HL-60/S4 treated with retinoic acid at 250 ng/mL for 4 days and 3 days (cell line): Measurements from ENCODE around the gene PYGO2.
"Not testable (repeated sequence)": the region's sequence is repeated elsewhere in the genome, so short reads cannot be mapped to it uniquely, and the experiment has no call there.

Experiments used
- in situ Hi-C: fragments of 300-500 bp; cut with MboI; formaldehyde crosslinking; loops from 2 replicates; pipeline ENCODE4 v1.7.0; 2022; ENCODE audit warnings: low sequenced_read_pairs

PYGO2 gene

GRCh38 chr1:155000411-155000725 is 38.8 kb upstream of the PYGO2 start:
- in situ Hi-C loops, result no loop called here

- in situ Hi-C loops, result no loop called here
These were observed 38.2 kb upstream of the PYGO2 start for GRCh38 chr1:154999571-155000410.

- in situ Hi-C loops, result no loop called here
These were observed 37.4 kb upstream of the PYGO2 start for GRCh38 chr1:154998818-154999570.

GRCh38 chr1:154998201-154998780 is 36.7 kb upstream of the PYGO2 start:
- in situ Hi-C loops, result no loop called here

GRCh38 chr1:154996966-154997701 is 35.6 kb upstream of the PYGO2 start:
- in situ Hi-C loops, result no loop called here

- in situ Hi-C loops, result not testable (repeated sequence)
These were observed 33.9 kb upstream of the PYGO2 start for GRCh38 chr1:154995301-154995983.

- in situ Hi-C loops, result no loop called here
These were observed 33.0 kb upstream of the PYGO2 start for GRCh38 chr1:154994591-154994990.

GRCh38 chr1:154994269-154994587 is 32.6 kb upstream of the PYGO2 start:
- in situ Hi-C loops, result no loop called here

GRCh38 chr1:154993572-154994268 is 32.1 kb upstream of the PYGO2 start, which contains the start of gene LENEP:
Gene LENEP, plus strand, starts transcription at chr1:154993586. Its CDS starts 22 bp downstream, at chr1:154993608.
- in situ Hi-C loops, result no loop called here

- in situ Hi-C loops, result no loop called here
These were observed 31.4 kb upstream of the PYGO2 start for GRCh38 chr1:154992721-154993571.

GRCh38 chr1:154990276-154990675 is 28.7 kb upstream of the PYGO2 start:
- in situ Hi-C loops, result no loop called here

- in situ Hi-C loops, result no loop called here
These were observed 27.7 kb upstream of the PYGO2 start for GRCh38 chr1:154989195-154989860.

GRCh38 chr1:154988058-154988954 is 26.7 kb upstream of the PYGO2 start:
- in situ Hi-C loops, result no loop called here

- in situ Hi-C loops, result no loop called here
These were observed 25.7 kb upstream of the PYGO2 start for GRCh38 chr1:154987326-154987725.

- in situ Hi-C loops, result not testable (repeated sequence)
These were observed 25.2 kb upstream of the PYGO2 start for GRCh38 chr1:154986736-154987135.

- in situ Hi-C loops, result no loop called here
These were observed 22.3 kb upstream of the PYGO2 start for GRCh38 chr1:154983776-154984466.
